Measurements from ENCODE around the gene ENDOV.
A peak's percentile ranks its signal among the peaks of the same experiment; 100 is the strongest.

ENDOV gene

DNA sequence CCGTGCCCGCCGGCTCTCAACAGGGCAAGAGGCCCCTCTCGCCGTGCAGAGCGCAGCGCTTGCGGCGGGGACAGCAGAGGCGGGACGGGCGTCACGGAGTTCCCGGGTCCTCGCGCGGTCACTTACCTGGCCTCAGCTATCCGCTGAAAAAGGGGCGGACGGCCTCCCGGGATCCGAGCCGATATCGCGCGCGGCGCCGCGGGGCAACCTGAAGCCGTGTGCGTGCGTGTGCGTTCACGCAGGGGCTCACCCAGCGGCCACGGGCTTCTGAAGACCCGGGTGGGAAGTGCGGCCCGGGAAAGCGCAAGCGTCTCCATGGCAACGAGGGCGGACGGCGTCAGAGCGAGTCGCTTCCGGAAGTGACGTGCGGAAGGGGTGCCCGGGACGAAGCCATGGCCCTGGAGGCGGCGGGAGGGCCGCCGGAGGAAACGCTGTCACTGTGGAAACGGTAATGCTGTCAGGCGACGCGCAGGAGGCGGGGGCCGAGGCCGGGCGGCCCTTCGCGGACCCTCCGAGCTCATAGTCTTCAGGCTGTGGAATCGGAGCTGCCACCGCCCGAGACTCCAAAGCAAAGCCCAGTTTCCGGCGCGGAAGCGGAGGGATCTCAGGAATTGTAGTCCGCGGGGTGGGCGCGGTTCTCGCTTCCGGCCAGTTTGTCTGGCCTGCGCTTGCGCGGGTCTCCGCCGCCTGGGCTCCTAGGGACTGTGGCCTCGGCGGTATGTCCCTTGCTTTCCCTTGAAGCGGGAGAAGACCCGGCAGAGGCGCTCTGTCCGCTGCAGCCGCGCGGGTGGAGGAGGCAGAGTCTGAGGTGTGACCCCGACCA, at the start of gene ENDOV:
Gene ENDOV (plus strand): TSS at position 365 of the 823 bp plus-strand sequence. CDS start 28 bp downstream, at position 393.
- Histone ChIP-seq H3K9me3 (ENCODE audit: control insufficient read depth, low read length) (no peaks in the 10 kb centered on the region), H3K9ac (ENCODE audit: low read length) (peak within 1 kb of the TSS; percentile 96), H3K36me3 (ENCODE audit: control insufficient read depth, insufficient read depth, low read length, severe bottlenecking) (peaks cover 5% of the 10 kb centered on the region), H3K4me1 (ENCODE audit: control insufficient read depth, insufficient read depth, low read length) (peaks cover 16% of the 10 kb centered on the region), H3K4me3 (ENCODE audit: low read length) (peak within 1 kb of the TSS; percentile 100), H3K27me3 (replicated peaks; ENCODE audit: control insufficient read depth, insufficient read depth, low read length) (no peaks in the 10 kb centered on the region)
- DNase-seq (ENCODE audit: low read depth), result peak; percentile 99

DNA sequence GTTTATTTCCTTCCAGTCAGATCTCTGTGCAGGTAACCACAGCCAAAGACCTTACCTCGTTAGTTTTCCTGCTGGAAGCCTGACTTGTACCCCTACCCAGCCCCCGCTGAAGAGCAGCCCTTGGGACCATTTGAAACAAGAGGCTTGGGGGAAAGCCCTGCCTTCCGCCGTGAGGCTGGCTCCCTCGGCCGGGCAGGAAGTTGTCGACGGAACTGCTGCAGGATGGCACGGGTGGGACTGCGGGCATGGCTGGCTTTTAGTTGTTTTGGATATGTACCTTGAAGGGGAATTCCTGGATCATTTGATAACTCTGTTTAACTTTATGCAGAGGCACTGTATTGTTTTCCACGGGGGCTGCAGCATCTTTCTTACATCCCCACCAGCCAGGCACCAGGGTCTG, 49.0 kb upstream of the ENDOV start:
- H3K27me3 ChIP-seq (replicated peaks; ENCODE audit: control insufficient read depth, insufficient read depth, low read length), result no peaks in the 10 kb centered on the region
- peaks cover 7% of the 10 kb centered on the region for H3K4me1 ChIP-seq (ENCODE audit: control insufficient read depth, insufficient read depth, low read length)
- DNase-seq (ENCODE audit: low read depth), result no peak
- no peak overlapping the region for H3K4me3 ChIP-seq (ENCODE audit: low read length)
- H3K9me3 ChIP-seq (ENCODE audit: control insufficient read depth, low read length), result no peaks in the 10 kb centered on the region
- H3K9ac ChIP-seq (ENCODE audit: low read length), result no peak overlapping the region
- peaks cover 93% of the 10 kb centered on the region for H3K36me3 ChIP-seq (ENCODE audit: control insufficient read depth, insufficient read depth, low read length, severe bottlenecking)

DNA sequence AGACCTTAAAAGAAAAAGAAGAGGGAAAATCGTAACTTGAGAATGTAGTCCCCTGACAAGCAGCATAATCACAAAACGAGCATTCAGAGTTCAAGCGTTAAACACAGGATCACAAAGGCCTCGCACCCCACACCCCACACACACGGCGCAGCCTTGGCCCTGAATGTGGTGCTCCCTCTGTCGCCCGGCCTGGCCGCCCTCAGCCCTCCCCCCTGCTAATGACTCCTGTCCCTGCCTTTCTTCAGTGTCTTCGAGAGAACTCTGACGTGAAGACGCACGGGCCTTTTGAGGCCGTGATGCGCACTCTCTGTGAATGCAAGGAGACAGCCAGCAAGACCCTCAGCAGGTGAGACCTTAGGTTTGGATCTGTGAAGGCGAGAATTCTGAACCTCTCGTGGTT, 47.5 kb upstream of the ENDOV start:
- Histone ChIP-seq H3K9ac (ENCODE audit: low read length) (no peak overlapping the region), H3K9me3 (ENCODE audit: control insufficient read depth, low read length) (no peaks in the 10 kb centered on the region), H3K36me3 (ENCODE audit: control insufficient read depth, insufficient read depth, low read length, severe bottlenecking) (peaks cover 93% of the 10 kb centered on the region), H3K4me1 (ENCODE audit: control insufficient read depth, insufficient read depth, low read length) (peaks cover 6% of the 10 kb centered on the region), H3K4me3 (ENCODE audit: low read length) (no peak overlapping the region), H3K27me3 (replicated peaks; ENCODE audit: control insufficient read depth, insufficient read depth, low read length) (no peaks in the 10 kb centered on the region)
- no peak for DNase-seq (ENCODE audit: low read depth)

DNA sequence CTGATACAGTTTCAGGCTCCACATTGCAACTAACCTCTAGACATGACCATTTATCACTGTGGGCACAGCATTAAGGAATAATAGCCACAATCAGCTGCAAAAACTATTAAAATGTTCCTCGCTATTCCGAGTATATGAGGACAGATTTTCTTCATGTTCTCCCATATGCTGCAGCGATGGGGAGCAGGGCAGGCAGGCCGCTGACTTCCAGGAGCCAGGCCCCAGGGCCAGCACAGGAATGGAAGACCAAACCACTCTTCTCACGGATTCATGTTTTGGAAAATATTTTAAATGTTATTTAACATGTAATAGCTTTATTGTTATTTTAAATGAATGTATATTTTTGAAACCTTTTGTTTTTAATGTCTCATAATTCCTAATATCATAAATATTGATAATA, 43.8 kb upstream of the ENDOV start:
- H3K9ac ChIP-seq (ENCODE audit: low read length), result no peak overlapping the region
- H3K4me1 ChIP-seq (ENCODE audit: control insufficient read depth, insufficient read depth, low read length), result no peaks in the 10 kb centered on the region
- no peak for DNase-seq (ENCODE audit: low read depth)
- H3K4me3 ChIP-seq (ENCODE audit: low read length), result no peak overlapping the region
- no peaks in the 10 kb centered on the region for H3K27me3 ChIP-seq (replicated peaks; ENCODE audit: control insufficient read depth, insufficient read depth, low read length)
- no peaks in the 10 kb centered on the region for H3K9me3 ChIP-seq (ENCODE audit: control insufficient read depth, low read length)
- peaks cover 94% of the 10 kb centered on the region for H3K36me3 ChIP-seq (ENCODE audit: control insufficient read depth, insufficient read depth, low read length, severe bottlenecking)

DNA sequence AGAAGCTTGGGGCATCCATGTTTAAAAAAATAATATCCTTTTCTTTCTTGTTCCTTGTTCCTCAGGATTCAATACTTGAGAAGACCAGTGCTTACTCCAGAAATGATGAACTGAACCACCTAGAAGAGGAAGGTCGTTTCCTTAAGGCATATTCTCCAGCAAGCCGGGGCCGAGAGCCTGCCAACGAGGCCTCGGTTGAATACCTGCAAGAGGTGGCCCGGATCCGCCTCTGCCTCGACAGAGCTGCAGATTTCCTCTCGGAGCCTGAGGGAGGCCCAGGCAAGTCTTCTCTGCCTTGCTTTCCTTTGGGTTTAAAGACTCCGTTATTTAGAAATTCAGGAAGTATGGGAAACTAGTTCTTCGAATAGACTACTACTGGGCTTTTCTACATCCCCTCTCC, 42.5 kb upstream of the ENDOV start:
- Histone ChIP-seq H3K36me3 (ENCODE audit: control insufficient read depth, insufficient read depth, low read length, severe bottlenecking) (peaks cover 94% of the 10 kb centered on the region), H3K9me3 (ENCODE audit: control insufficient read depth, low read length) (no peaks in the 10 kb centered on the region), H3K4me1 (ENCODE audit: control insufficient read depth, insufficient read depth, low read length) (no peaks in the 10 kb centered on the region), H3K27me3 (replicated peaks; ENCODE audit: control insufficient read depth, insufficient read depth, low read length) (no peaks in the 10 kb centered on the region), H3K9ac (ENCODE audit: low read length) (no peak overlapping the region), H3K4me3 (ENCODE audit: low read length) (no peak overlapping the region)
- DNase-seq (ENCODE audit: low read depth), result no peak

DNA sequence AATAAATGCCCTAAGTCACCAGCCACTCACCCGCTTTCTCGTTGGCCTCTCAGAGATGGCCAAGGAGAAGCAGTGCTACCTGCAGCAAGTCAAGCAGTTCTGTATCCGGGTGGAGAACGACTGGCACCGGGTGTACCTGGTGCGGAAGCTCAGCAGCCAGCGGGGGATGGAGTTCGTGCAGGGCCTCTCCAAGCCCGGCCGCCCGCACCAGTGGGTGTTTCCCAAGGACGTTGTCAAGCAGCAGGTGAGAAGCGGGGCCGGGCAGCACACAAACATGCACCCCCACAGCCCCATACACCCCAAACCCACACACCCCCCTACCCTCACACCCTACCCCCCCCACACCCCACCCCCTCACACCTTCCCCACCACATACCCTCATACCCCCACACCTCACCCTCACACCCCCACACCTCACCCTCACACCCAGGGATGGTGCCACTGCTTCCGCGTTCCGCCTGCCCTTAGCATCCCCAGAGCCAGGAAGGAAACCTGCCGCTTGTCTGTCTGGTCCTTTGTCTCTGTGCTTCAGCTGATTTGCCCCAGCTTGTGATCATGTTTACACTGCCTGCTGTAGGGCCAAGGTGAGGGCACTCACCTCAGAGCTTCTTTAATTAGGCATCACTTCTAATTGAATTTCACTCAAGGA, 41.9 kb upstream of the ENDOV start:
- Histone ChIP-seq H3K9me3 (ENCODE audit: control insufficient read depth, low read length) (no peaks in the 10 kb centered on the region), H3K27me3 (replicated peaks; ENCODE audit: control insufficient read depth, insufficient read depth, low read length) (no peaks in the 10 kb centered on the region), H3K4me1 (ENCODE audit: control insufficient read depth, insufficient read depth, low read length) (no peaks in the 10 kb centered on the region), H3K4me3 (ENCODE audit: low read length) (no peak overlapping the region), H3K36me3 (ENCODE audit: control insufficient read depth, insufficient read depth, low read length, severe bottlenecking) (peaks cover 94% of the 10 kb centered on the region), H3K9ac (ENCODE audit: low read length) (no peak overlapping the region)
- no peak for DNase-seq (ENCODE audit: low read depth)

DNA sequence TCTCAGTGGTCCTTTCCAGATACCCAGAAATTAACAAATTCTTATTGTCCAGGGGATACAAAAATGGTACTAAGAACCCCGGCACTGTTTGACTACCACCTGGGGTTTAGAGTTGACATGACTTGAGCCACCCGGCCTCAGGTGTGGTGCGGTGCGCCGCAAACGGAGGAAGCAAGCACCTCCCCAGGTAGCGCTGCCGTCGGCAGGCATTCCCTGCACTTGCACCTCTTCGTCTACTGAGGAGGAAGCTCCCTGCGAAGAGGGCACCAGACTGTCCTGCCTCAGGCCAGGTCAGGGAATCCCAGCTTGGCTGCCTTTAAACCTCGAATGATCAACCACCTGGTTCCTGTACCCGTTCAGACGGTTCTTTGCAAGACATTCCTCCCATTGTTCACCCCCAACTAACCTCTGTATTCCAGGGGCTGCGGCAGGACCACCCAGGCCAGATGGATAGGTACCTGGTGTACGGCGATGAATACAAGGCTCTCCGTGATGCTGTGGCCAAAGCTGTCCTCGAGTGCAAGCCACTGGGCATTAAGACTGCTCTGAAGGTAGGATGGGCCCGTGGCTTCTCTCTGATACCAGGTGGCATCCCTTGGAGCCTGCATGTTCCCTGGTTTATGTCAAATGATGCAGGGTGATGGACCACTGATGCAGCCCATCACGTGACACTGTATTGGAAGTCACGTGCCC, 40.8 kb upstream of the ENDOV start:
- no peak overlapping the region for H3K4me3 ChIP-seq (ENCODE audit: low read length)
- H3K36me3 ChIP-seq (ENCODE audit: control insufficient read depth, insufficient read depth, low read length, severe bottlenecking), result peaks cover 97% of the 10 kb centered on the region
- H3K9me3 ChIP-seq (ENCODE audit: control insufficient read depth, low read length), result no peaks in the 10 kb centered on the region
- no peaks in the 10 kb centered on the region for H3K4me1 ChIP-seq (ENCODE audit: control insufficient read depth, insufficient read depth, low read length)
- DNase-seq (ENCODE audit: low read depth), result no peak
- no peaks in the 10 kb centered on the region for H3K27me3 ChIP-seq (replicated peaks; ENCODE audit: control insufficient read depth, insufficient read depth, low read length)
- no peak overlapping the region for H3K9ac ChIP-seq (ENCODE audit: low read length)

DNA sequence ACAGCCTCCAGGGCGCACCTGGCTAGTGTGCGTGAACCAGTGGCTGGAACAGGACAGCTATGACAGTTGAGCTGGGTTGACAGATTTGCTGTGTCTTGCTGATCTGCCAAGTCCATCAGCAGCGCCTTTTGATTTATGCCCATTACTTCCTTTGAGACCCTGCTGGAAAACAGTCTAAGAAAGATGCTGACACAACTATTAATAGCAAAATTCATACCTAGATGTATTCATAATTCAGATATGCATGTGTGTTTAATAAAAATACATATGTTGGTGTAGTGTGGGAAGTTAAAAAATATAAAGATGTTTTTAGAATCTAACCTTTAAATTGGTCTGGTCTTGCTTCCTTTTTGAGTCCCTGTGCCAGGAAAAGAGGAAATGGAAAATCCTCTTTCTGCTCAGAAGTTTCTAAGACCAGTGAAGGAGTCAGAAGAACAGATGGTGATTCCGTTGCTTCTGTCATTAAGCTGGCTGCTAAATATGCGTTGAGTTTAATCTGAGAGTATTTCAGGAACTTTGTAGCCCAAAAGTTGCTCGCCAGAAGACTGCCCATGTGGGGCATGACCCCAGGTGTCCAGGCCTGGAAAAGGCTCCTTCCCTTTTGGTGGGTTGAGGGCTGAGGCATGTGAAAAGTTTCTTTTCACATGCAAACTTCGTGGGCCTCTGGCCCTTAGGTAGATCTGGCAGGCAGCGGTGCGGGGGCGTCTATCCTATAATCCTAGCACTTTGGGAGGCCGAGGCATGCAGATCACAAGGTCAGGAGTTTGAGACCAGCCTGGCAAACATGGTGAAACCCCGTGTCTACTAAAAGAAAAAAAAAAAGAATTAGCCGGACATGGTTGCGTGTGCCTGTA, 40.0 kb upstream of the ENDOV start:
- no peak for DNase-seq (ENCODE audit: low read depth)
- Histone ChIP-seq H3K4me3 (ENCODE audit: low read length) (no peak overlapping the region), H3K4me1 (ENCODE audit: control insufficient read depth, insufficient read depth, low read length) (no peaks in the 10 kb centered on the region), H3K9me3 (ENCODE audit: control insufficient read depth, low read length) (no peaks in the 10 kb centered on the region), H3K27me3 (replicated peaks; ENCODE audit: control insufficient read depth, insufficient read depth, low read length) (no peaks in the 10 kb centered on the region), H3K36me3 (ENCODE audit: control insufficient read depth, insufficient read depth, low read length, severe bottlenecking) (peaks cover 98% of the 10 kb centered on the region), H3K9ac (ENCODE audit: low read length) (no peak overlapping the region)

DNA sequence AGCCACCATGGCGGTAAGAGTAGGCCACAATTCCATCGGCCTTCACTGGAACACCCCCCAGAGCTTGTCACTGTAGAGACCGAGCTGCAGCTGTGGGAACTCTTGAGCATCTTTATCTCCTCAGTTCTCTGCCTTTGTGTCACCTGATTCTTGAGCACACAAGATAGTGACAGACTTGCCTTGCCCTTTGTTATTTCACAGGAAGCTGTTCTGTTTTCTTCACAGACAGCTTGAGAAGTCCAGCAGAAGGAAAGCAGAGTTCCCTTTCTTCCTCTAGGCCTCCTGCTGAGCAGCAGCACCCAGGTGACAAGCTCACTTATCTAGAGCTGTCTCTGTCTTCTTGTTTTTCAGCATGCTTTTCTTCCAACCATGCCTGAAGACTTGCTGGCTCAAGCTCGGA, 38.4 kb upstream of the ENDOV start:
- Histone ChIP-seq H3K27me3 (replicated peaks; ENCODE audit: control insufficient read depth, insufficient read depth, low read length) (no peaks in the 10 kb centered on the region), H3K36me3 (ENCODE audit: control insufficient read depth, insufficient read depth, low read length, severe bottlenecking) (peaks cover 98% of the 10 kb centered on the region), H3K9ac (ENCODE audit: low read length) (no peak overlapping the region), H3K4me1 (ENCODE audit: control insufficient read depth, insufficient read depth, low read length) (no peaks in the 10 kb centered on the region), H3K4me3 (ENCODE audit: low read length) (no peak overlapping the region), H3K9me3 (ENCODE audit: control insufficient read depth, low read length) (no peaks in the 10 kb centered on the region)
- no peak for DNase-seq (ENCODE audit: low read depth)

DNA sequence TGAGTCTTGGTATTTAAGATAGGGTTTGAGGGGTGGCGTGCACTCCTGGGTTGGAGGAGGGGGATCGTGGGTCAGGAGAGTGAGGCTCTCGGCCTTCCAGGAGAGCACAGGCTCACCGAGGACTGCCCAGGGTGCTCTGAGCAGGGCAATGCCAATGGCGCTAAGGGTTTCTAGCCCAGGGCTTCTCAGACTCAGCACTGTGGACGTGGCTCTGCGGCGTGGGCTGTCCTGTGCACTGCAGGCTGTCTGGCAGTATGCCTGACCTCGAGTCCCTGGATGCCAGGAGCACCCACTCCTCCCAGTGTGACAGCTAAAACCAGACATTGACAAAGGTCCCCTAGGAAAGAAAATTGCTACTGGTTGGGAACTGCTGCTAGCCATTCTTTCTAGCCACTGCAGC, 37.2 kb upstream of the ENDOV start:
- Histone ChIP-seq H3K4me1 (ENCODE audit: control insufficient read depth, insufficient read depth, low read length) (no peaks in the 10 kb centered on the region), H3K9ac (ENCODE audit: low read length) (no peak overlapping the region), H3K9me3 (ENCODE audit: control insufficient read depth, low read length) (no peaks in the 10 kb centered on the region), H3K27me3 (replicated peaks; ENCODE audit: control insufficient read depth, insufficient read depth, low read length) (no peaks in the 10 kb centered on the region), H3K4me3 (ENCODE audit: low read length) (no peak overlapping the region), H3K36me3 (ENCODE audit: control insufficient read depth, insufficient read depth, low read length, severe bottlenecking) (peaks cover 98% of the 10 kb centered on the region)
- no peak for DNase-seq (ENCODE audit: low read depth)

DNA sequence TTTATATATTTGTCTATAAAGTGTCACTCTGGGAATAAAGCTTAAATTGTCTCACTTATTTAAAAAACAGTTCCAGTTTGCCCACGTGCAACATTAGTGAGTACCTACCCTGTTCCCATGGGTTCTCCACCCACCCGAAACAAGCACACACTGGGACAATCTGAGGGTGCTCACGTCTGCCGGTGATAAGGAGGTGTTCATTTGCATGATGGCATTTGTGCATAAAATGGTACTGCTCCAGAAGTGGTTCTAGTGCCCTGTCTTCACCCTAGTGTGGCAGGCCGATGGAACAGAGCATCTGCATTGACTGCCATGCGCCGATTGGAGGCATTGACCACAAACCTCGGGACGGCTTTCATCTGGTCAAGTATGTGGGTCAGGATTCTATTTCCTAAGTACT, 35.6 kb upstream of the ENDOV start:
- no peak for DNase-seq (ENCODE audit: low read depth)
- no peaks in the 10 kb centered on the region for H3K9me3 ChIP-seq (ENCODE audit: control insufficient read depth, low read length)
- no peaks in the 10 kb centered on the region for H3K4me1 ChIP-seq (ENCODE audit: control insufficient read depth, insufficient read depth, low read length)
- H3K9ac ChIP-seq (ENCODE audit: low read length), result no peak overlapping the region
- H3K27me3 ChIP-seq (replicated peaks; ENCODE audit: control insufficient read depth, insufficient read depth, low read length), result no peaks in the 10 kb centered on the region
- peaks cover 100% of the 10 kb centered on the region for H3K36me3 ChIP-seq (ENCODE audit: control insufficient read depth, insufficient read depth, low read length, severe bottlenecking)
- no peak overlapping the region for H3K4me3 ChIP-seq (ENCODE audit: low read length)
